ENCODE measurements around the gene C21orf58.
"Not testable (repeated sequence)": the region's sequence is repeated elsewhere in the genome, so short reads cannot be mapped to it uniquely, and the experiment has no call there.

C21orf58 gene

DNA sequence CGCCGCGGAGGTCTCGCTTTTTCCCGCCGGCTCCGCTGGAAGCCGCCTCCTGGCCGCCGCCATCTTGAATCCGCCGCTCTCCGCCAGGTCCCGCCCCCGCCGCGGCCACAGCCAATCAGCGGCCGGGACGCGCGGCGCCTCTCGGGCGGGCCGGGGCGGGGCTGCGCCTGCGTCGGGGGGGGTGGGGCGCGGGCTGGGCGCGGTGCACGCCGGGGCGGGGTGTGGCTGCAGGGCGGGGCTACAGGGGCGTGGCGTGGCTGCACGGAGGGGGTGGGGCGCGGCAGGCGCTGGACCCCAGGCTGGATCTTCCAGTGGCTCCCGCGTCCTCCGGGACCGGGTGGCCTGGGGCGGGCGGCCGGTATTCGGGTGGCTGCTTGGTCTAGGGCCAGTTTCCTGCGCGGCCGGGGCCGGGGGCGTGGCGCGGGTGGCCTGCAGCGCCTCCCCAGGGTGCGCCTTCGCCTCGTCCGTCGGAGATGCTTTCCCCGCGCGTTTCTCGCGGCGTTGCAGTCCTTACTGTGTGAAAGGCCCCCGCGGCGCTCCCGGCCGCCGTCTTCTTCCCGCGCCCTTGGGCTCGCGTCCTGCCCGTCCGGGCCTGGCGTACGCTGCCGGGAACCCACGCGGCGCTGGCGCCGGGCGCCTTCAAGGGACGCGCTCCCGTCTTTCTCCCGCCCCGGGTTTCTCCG, 861 bp upstream of the C21orf58 start:
- DNase-seq (ENCODE audit: low spot score), result peak; percentile 73

DNA sequence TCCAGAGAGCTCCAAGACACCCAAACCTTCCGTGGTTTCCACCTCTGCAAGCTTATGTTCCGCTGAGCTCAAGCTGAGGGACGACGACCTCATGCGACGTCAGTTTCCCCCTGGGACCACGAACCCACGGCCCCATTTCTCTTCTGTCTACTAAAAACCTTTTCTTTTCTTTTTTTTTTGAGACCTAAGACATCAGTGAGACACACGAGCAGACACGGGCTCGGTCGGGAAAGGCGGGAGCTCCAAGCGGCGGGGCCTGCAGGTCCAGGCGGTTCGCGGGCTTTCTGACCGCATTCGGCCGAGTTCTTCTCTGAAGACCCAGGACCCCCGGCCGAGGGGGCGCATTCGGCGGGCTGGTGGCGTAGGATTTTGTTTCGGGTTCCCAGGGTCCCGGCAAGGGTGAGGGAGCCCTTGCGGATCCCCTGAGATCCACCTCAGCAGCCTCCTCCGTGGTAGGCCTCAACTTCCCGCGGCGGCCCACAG, 402 bp downstream of the C21orf58 start:
- no peak for DNase-seq (ENCODE audit: low spot score)

DNA sequence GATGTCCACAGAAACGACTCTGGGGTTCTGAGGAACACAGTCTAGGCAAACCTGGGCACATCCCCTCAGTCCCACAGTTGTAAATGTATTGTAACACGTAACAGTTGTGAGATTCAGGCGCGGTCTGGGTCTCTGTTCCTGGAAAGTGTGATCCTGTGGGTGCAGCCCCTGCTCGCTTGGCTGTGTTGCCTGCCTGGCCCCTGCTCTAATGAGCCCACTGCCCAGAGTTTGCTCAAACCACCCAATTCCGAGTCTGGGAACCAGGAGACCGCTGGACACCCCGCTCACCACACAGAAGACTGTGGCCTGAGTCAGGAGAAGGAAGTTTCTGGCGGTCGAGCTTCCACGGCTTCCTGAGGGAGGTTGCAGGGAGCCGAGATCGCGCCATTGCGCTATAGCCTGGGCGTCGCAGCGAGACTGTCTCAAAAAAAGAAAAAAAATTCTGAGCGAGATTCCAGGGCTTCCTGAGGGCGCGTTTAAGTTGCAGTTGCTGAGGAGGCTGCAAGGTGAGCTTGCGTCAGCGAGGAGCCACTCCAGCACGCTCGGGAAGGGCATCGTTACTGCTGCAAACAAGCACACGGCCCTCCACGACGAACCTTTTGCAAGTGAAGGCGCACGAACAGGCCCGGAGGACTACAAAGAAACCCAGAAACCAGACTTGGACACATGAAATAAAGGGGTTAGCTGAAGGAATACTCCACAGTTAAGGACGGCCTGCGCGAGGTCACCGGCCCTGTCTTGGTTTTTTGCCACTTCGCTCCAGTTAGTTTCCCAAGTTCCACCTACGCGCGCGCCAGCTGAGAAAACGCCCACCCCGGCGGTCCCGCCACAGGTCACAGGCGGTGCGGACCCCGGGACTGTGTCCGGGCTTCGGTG, 1.1 kb downstream of the C21orf58 start:
- peak; percentile 43 for DNase-seq (ENCODE audit: low spot score)

DNA sequence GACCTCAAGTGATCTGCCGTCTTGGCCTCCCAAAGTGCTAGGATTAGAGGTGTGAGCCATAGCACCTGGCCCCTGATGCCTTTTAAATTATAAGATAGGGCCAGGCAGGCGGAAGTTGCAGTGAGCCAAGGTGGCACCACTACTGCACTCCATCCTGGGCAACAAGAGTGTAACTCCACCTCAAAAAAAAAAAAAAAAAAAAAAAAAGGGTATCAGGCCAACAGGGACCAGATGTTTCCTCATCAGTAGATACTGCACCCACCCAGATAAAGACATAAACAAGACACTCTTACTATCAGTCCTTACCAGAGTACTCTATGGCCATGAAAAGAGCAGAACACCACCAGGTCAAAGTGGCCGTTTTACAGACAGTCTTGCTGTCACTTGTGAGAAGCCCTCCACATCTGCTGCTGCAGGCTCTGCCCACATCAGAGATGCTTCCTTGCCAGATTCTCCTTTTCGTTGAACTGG, 3.3 kb downstream of the C21orf58 start:
- no peak for DNase-seq (ENCODE audit: low spot score)

DNA sequence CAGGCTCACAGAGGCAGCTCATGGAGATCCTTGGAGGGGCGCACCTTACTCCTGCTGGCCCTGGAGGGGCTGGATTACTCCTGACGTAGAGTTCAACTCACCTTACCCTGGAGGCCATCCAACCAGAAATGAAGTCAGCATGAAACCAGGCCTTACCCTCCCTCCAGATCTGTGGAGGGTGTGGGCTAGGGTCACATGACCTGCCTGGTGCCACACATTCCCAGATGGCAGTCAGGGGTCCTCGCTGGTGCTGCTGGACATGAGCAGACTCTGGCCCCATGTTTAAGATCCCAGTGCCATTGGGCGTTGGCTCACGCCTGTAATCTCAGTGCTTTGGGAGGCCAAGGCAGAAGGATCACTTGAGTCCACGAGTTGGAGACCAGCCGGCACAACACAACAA, 4.5 kb downstream of the C21orf58 start:
- no peak for DNase-seq (ENCODE audit: low spot score)

DNA sequence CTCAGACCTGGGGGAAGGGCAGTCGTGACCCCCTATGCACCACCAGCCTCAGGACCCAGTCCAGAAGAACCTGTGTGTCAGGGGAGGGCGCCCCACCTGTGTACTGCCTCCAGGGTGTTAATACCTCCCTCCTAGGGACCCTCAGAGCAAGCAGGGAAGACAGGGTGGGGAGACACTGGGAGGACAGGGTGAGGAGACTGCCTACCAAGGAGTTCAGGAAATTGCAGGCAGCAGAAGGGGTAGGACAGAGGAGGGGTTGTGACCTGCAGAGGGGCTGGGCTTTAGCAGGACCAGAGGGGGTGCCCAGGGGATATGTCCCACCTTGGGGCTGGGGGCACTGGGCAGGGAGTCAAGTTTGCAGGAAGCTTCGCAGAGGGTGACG, 5.2 kb downstream of the C21orf58 start:
- DNase-seq (ENCODE audit: low spot score), result no peak

DNA sequence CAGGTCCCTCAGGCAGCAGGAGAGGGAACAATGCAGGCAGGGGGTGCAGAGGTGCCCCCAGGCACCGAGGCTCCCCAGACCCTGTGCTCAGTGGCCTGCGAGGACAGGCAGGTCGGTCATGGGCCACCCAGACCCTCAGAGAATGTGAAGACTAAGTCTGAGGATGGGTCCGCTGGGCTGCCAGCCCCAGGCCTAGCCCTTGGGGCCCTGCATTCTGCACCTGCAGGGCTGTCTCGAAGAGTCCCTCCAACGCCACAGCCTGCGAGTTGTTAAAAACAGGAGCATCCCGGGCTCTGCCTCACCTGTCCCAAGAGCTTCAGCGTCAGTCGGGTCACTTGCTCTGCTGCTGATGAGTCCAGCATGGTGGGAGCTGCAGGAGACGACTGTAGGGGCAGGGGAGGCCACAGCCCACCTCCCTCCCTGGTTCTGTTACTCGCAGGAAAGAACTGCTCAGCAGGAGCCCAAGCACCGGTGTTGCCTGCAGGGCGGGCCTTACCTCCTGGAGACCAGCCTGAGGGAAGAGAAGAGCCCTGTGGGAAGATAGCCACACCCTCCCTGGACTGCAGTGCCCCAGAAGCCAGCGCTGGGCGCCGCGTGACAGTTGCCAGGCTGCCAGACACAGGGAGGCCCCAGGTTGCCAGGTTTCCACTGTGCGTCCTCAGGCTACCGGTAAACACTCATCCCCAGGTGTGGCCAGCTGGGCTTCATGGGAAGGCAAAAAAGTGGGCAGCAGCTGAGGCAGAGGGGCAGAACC, 5.8 kb downstream of the C21orf58 start:
- no peak for DNase-seq (ENCODE audit: low spot score)

DNA sequence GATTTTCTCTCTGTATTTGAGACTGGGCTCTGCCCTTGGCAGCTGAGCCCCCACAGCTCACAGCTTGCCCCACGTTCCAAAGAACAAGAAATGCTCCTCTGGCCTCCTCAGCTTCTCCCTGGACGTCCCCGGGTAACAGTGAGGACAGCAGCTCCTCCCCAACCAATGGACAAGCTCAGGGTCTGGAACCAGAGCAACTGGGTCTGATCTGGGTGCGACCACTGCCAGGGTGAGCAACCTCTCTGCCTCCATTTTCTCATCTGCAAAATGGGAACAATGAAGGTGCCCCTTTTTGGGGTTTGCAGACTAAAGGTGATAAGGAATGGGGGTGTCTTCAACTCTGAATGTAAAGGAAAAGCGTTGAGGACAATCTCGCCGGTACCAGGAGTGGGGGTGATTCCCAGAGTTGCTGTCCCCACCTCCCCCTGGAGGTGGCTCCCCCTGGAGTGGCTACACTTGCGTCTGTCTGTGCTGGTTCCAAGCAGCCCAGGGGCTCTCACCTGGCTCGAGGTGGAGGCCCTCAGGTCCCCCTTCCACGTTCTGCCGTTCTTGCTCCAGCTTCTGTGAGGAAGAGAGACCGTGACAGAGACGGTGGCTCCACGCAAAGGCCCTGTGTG, 6.9 kb downstream of the C21orf58 start:
- DNase-seq (ENCODE audit: low spot score), result no peak

DNA sequence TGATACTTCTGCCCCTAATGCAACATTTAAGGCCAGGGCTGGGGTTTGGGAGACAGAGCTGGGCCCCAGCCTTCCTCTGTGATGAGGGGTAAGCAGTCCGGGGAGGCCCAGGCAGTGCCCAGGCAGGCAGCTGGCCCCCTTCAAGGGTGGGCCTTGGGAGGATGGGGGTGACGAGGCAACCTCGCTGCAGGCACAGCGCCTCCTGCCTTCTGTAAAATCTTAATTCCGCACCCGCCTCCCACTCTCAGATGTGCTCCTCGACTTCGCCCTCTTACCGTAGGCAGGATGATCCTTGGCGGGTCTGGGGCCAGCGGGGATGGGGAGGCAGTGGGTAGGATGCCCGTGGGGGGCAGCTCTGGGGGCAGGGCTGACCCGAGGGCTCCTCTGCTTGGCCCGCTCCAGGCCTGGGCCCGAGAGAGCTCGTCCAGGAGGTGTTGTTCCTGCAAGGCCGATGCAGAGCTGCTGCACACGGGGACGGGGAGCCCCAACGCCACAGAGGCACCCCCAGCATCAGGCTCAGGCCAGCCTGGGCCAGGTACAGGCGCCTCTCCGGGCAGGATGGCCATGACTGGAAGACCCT, 9.1 kb downstream of the C21orf58 start:
- no peak for DNase-seq (ENCODE audit: low spot score)

DNA sequence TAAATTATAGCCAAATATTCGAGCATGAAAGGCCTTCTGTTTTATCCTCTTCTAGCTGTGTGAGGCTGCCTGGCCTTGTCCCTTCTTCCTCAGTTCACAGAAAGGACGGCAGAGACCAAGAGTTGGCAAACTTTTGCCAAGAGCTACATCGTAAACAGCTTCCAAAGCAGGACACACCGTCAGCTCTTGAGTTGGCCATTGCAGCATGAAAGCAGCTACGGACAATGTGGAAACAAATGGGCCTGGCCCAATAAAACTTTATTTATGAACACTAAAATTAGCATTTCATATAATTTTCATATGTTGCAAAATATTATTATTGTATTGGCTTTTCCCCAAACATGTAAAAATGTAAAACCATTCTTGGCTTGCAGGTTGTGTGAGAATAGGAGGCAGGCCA, 10.7 kb downstream of the C21orf58 start:
- no peak for DNase-seq (ENCODE audit: low spot score)

DNA sequence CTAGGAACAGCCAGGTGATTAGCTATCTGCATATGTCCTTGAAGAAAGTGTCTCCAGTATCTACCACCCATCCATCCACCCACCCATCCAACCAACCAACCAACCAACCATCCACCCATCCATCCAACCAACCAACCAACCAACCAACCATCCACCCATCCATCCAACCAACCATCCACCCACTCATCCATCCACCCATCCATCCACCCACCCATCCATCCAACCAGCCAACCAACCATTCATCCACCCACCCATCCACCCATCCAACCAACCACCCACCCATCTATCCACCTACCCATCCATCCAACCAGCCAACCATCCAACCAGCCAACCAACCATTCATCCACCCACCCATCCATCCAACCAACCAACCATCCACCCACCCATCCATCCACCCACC, 12.1 kb downstream of the C21orf58 start:
- no peak for DNase-seq (ENCODE audit: low spot score)

DNA sequence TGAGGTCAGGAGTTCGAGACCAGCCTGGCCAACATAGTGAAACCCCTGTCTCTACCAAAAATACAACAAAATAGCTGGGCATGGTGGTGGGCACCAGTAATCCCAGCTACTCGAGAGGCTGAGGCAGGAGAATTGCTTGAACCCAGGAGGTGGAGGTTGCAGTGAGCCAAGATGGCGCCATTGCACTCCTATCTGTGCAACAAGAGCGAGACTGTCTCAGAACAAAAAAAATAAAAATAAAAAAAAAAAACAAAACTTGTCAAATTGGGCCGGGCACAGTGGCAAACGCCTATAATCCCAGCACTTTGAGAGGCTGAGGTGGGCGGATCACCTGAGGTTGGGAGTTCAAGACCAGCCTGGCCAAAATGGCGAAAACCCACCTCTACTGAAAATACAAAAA, 13.4 kb downstream of the C21orf58 start:
- DNase-seq (ENCODE audit: low spot score), result not testable (repeated sequence)

DNA sequence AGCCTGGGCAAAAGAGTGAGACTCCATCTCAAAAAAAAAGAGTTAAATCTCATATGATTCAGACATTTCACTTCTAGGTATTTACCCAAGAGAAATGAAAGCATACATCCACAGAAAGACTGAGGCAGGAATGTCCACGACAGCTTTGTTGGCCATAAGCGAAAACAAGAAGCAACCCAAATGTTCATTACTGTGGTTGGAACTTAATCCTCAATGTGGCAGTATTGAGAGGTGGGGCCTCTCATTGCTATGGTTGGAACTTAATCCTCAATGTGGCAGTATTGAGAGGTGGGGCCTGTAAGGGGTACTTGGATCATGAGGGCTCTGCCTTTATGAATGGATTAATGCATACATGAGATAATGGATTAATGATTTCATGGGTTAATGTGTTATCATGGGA, 15.2 kb downstream of the C21orf58 start:
- DNase-seq (ENCODE audit: low spot score), result no peak

DNA sequence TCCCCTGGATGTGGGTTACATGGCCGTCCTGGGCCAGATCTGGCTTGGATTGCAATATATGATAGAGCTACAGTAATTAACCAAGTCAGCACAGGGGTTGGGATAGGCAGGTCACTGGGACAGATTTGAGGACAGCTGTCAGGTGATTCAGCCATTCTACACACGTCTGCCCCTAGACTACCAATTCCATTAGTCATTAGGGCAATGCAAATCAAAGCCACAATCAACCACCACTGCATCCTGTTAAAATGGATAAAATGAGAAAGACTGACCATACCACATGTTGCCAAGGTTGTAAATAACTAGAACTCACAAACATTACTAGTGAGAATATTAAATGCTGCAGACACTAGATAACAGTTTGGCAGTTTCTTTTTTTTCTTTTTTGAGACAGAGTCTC, 16.0 kb downstream of the C21orf58 start:
- DNase-seq (ENCODE audit: low spot score), result no peak

DNA sequence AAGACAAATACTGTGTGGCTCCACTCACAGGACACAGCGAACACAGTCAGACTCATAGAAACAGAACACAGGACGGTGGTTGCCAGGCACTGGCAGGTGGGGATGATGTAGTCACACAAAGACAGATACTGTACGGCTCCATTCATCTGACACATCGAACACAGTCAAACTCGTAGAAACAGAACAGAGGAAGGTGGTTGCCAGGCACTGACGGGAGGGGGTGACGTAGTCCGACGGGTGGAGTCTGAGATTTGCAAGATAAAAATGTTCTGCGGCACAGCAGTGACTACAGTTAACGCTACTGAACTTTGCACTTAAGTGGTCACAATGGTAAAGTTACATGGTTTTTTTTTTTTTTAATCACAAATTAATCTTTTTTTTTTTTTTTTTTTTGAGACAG, 18.7 kb downstream of the C21orf58 start:
- no peak for DNase-seq (ENCODE audit: low spot score)

DNA sequence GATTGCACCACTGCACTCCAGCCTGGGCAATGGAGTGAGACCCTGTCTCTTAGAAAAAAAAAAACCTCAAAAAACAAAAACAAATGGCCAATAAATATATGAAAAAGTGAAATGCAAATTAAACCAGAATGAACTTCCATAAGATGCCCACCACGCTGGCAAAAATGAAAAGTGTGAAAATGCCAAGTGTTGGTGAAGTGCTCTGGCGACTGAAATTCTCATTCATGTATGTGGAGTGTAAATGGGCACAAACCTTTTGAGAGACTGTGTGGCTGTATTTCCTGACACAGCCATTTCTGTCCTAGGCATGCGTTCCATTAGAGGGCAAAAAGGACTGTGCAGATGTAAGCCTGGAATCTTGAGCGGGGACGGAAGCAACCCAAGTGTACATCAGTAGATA, 19.2 kb downstream of the C21orf58 start:
- DNase-seq (ENCODE audit: low spot score), result no peak

DNA sequence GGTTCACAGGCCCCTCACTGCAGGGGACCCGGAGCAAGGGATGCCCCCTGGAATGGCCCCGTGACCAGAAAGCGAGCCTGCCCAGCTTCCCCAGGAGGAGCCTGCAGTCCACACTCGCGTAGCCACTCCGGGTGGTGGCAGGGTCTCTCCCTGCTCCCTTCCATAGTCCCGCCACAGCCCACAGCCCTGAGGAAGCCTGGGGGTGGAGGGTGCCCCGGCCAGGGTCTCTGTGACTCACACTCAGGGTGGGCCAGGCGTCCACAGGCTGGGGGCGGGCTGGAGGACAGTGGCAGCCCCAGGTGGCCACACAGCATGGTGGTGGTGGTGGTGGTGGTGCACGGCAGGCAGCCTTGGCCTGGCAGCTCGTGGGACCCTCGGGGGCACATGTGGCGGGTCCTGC, 21.9 kb downstream of the C21orf58 start:
- no peak for DNase-seq (ENCODE audit: low spot score)

DNA sequence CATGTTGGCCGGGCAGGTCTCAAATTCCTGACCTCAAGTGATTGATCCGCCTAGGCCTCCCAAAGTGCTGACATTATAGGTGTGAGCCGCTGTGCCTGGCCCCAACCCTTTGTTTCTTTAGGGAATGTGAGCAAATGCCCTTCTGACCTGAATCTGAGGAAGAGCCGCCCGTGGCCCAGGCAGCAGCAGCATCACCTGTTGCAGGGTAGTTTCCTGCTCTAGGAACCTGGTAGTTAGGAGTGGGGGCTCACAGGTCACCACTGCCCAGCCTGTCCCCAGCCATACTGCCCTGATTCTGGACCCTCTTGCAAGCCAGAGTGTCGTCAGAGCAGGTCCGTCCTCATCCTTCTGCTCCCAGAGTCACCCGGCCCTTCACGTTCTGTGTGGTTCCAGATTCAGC, 24.5 kb downstream of the C21orf58 start:
- no peak for DNase-seq (ENCODE audit: low spot score)

DNA sequence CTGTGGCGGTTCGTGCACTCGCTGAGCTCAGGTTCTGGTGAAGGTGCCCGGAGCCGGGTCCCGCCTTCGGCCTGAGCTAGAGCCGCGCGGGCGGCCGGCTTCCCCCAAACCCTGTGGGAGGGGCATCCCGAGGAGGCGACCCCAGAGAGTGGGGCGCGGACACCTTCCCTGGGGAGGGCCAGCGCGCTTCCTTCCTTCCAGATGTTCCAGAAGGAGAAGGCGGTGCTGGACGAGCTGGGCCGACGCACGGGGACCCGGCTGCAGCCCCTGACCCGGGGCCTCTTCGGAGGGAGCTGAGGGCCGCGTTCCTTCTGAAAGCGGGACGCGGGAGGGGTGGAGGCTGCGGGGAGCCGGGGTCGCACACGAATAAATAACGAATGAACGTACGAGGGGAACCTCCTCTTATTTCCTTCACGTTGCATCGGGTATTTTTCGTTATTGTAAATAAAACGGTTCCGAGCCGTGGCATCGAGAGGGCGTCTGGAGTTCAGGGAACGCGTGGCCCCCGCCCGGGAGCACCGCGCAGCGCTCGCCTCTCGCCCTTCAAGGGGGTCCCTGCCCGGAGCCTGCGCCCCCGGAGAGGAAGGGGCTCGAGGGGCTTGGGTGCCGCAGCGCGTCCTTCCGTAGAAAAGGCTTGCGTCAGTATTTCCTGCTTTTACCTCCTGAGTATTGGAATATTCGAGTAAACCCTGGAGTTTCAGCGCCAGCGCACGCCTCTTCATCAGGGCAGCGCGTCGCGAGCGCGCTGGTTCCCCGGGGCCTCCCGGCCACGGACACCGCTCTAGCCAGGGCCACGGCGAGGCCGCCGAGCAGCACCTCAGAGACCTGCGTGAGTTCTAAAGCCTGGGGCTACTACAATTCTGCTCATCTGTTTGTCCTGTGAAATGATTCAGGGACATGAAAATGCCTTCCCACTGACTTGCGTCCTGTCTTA, 26.1 kb downstream of the C21orf58 start:
- no peak for DNase-seq (ENCODE audit: low spot score)

DNA sequence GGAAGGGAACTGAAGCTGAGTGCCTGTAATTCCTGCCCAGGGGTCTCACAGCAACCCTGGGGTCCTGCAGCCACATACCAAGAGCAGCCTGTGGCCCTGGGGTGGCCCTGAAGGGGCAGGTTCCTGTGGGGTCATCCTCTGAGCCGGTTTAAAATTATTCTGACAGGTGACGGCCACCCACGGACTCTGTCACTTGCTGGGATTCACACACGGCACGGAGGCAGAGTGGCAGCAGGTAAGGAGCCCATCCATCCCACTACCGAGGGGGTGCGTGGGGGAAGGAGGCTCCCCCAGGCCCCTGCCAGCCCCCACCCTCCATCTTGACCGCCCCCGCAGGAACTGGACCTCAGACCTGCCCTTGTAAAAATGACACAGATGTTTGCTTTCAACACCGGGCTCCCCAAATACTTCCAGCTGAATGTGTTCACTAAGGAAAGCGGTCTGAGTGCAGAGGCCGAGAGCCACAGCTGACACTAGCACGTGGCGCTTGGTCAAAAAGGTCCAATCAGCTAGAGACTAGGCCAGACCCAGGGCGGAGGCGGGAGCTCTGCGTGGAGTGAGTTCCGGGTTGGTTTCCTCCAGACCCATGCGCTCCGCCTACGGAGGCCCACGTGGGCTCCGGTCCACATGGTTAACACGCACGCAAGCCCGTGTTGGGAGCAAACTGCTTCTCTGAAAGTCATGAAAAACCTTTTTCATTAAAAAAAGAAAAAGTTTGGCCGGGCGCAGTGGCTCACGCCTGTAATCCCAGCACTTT, 27.5 kb downstream of the C21orf58 start:
- no peak for DNase-seq (ENCODE audit: low spot score)
